Left colon (tissue), 2 donors: ENCODE results near the gene NDUFB8. TPM values are rescaled to one million over a fixed set of nuclear protein-coding genes. Genes with fewer than 3 reads are reported as not detected.

Experiments used
- ATAC-seq: fragments of 200-7000 bp; cut with Tn5 transposase; one replicate; pipeline ENCODE4 v1.9.1; 2020; ENCODE audit warnings: mild to moderate bottlenecking, moderate library complexity
- DNase-seq, 2 donors: peaks; one replicate each; pipeline ENCODE4 v3.0.0-alpha.2; 2020
- intact Hi-C, 2 donors: fragments of 100-400 bp; cut with DNase I in 1 of 2; cut with micrococcal nuclease in 1 of 2; formaldehyde crosslinking; loops; one replicate each; pipeline versions ENCODE4 v1.11.2 to v1.14.0; 2022; cut with DNase I, micrococcal nuclease
- total RNA-seq, 2 donors: library from RNA; stranded (reverse); fragmentation: NEBNext Ultra II Directional; extraction: Animal tissue kit (Norgen Biotek cat#: 25700); gene quantifications; one replicate each; pipeline ENCODE4 v1.2.1, GENCODE V29; 2021
- donor health status: DM: no; HTN: no; CAD: no.
- donor health status: DM: yes; HTN: yes; CAD: no.

Gene NDUFB8
- total RNA-seq, 2 donors from 2014 or later, result 172 to 214 TPM

GRCh38 chr10:100551738-100552137 is 22.1 kb upstream of the NDUFB8 start:
- intact Hi-C loops, result no loop called here
- ATAC-seq (no peak), DNase-seq (no peak)

- no peak for DNase-seq
- intact Hi-C loops, result no loop called here
- ATAC-seq, result no peak
These were observed 21.5 kb upstream of the NDUFB8 start for GRCh38 chr10:100551196-100551595.

- ATAC-seq, result no peak
- intact Hi-C loops, result no loop called here
- no peak for DNase-seq
These were observed 15.3 kb upstream of the NDUFB8 start for GRCh38 chr10:100544950-100545349.

GRCh38 chr10:100537475-100537874 is 7.8 kb upstream of the NDUFB8 start:
- intact Hi-C loops, result no loop called here
- ATAC-seq, result no peak

GRCh38 chr10:100535715-100536353 is 6.2 kb upstream of the NDUFB8 start, which contains the start of gene HIF1AN:
TSS of gene HIF1AN (plus strand) at chr10:100535943. CDS start at chr10:100535959, 16 bp downstream.
- peak; percentile 88 to 89 for DNase-seq
- intact Hi-C loops, result no loop called here
- ATAC-seq, result peak; percentile 96

More at GRCh38 chr10:100537475-100537874, 7.8 kb upstream of the NDUFB8 start:
- DNase-seq, result no peak

GRCh38 chr10:100535338-100535714 is 5.7 kb upstream of the NDUFB8 start:
- peak; percentile 19 for ATAC-seq
- no peak for DNase-seq
- intact Hi-C loops, result no loop called here

- intact Hi-C loops, result no loop called here
- ATAC-seq (no peak), DNase-seq (no peak)
These were observed 5.1 kb upstream of the NDUFB8 start for GRCh38 chr10:100534726-100535125.

- DNase-seq (no peak), ATAC-seq (no peak)
- intact Hi-C loops, result no loop called here
These were observed 2.1 kb upstream of the NDUFB8 start for GRCh38 chr10:100531761-100532160.

GRCh38 chr10:100528921-100529474 is 673 bp downstream of the NDUFB8 start:
- ATAC-seq, result peak; percentile 11
- intact Hi-C loops, result no loop called here
- DNase-seq, result peak in 1 of 2 donors; percentile 45

GRCh38 chr10:100528123-100528886 is 1.4 kb downstream of the NDUFB8 start:
- intact Hi-C loops, result no loop called here

GRCh38 chr10:100524638-100525037 is 5.0 kb downstream of the NDUFB8 start:
- intact Hi-C loops, result no loop called here
- ATAC-seq (no peak), DNase-seq (no peak)

More at GRCh38 chr10:100528123-100528886, 1.4 kb downstream of the NDUFB8 start:
- ATAC-seq, result no peak
- no peak for DNase-seq

GRCh38 chr10:100524206-100524605 is 5.5 kb downstream of the NDUFB8 start:
- ATAC-seq (no peak), DNase-seq (no peak)
- intact Hi-C loops, result no loop called here

- intact Hi-C loops, result no loop called here
- ATAC-seq, result no peak
- DNase-seq, result no peak
These were observed 6.7 kb downstream of the NDUFB8 start for GRCh38 chr10:100522945-100523344.

- no peak for DNase-seq
- intact Hi-C loops, result no loop called here
These were observed 7.4 kb downstream of the NDUFB8 start for GRCh38 chr10:100522107-100522801.

GRCh38 chr10:100520811-100521210 is 8.9 kb downstream of the NDUFB8 start:
- ATAC-seq, result no peak
- intact Hi-C loops, result no loop called here

More at GRCh38 chr10:100522107-100522801, 7.4 kb downstream of the NDUFB8 start:
- no peak for ATAC-seq

GRCh38 chr10:100519311-100520051 is 10.2 kb downstream of the NDUFB8 start, which contains the start of gene SEC31B:
TSS of gene SEC31B (minus strand) at chr10:100519861. CDS start at chr10:100516952, 2,909 bp downstream.
- ATAC-seq (peak; percentile 57), DNase-seq (peak in 1 of 2 donors; percentile 34)
- intact Hi-C loops, result loop anchor here in 1 of 2 donors (10.0 kb wide), 1 partner anchor 85 kb away; no protein-coding TSS in a partner anchor

More at GRCh38 chr10:100520811-100521210, 8.9 kb downstream of the NDUFB8 start:
- no peak for DNase-seq

GRCh38 chr10:100518761-100519241 is 10.9 kb downstream of the NDUFB8 start:
- peak; percentile 44 to 83 for DNase-seq
- ATAC-seq, result peak; percentile 81
- intact Hi-C loops, result loop anchor here in 1 of 2 donors (10.0 kb wide), 1 partner anchor 84 kb away; no protein-coding TSS in a partner anchor

- ATAC-seq, result no peak
- no peak for DNase-seq
- intact Hi-C loops, result loop anchor here in 1 of 2 donors (10.0 kb wide), 1 partner anchor 82 kb away; no protein-coding TSS in a partner anchor
These were observed 12.8 kb downstream of the NDUFB8 start for GRCh38 chr10:100516847-100517246.
